HEK293 (cell line): ENCODE measurements around the gene IPO13.

ENCODE experiments used
- CTCF ChIA-PET: fragments of 350-600 bp; formaldehyde crosslinking; extraction: SDS; loops from one replicate; lab custom pipeline; 2021; ENCODE audit warnings: antibody characterized with exemption; lab: Yijun Ruan, JAX
- POLR2A ChIA-PET: fragments of 300-600 bp; formaldehyde crosslinking; extraction: SDS; loops from one replicate; lab custom pipeline; 2020; ENCODE audit warnings: antibody characterized with exemption, inconsistent platforms; lab: Yijun Ruan, JAX
- H3K27ac ChIP-seq: fragments of 200-500 bp; sonication (Bioruptor generic); 2 replicates; pipeline ENCODE4 v1.5.1; 2014; ENCODE audit warnings: low read depth, low read length, control low read depth, inconsistent platforms; ENCODE audit errors: extremely low read depth
- H3K36me3 ChIP-seq, 2 experiments: fragments of 200-500 bp in 1 of 2; sonication (Bioruptor generic) in 1 of 2; 1 replicate in 1 of 2; 2 replicates in 1 of 2; pipeline ENCODE4 v1.5.1; 2014 to 2017; ENCODE audit warnings: inconsistent platforms in 2 of 2, low read length in 2 of 2; ENCODE audit not compliant: control insufficient read depth in 2 of 2, insufficient read depth in 1 of 2
- H3K4me1 ChIP-seq: fragments of 200-500 bp; sonication (Bioruptor generic); 2 replicates; pipeline ENCODE4 v1.5.1; 2014; ENCODE audit warnings: mild to moderate bottlenecking, low read length, inconsistent platforms; ENCODE audit not compliant: control insufficient read depth, insufficient read depth
- H3K4me3 ChIP-seq: 2 replicates; pipeline ENCODE4 v1.5.1; 2011; ENCODE audit warnings: low read depth, mild to moderate bottlenecking, control low read depth, low read length, moderate library complexity
- H3K9me3 ChIP-seq: fragments of 200-500 bp; sonication (Bioruptor generic); 2 replicates; pipeline ENCODE4 v1.5.1; 2014; ENCODE audit warnings: low read depth, low read length, inconsistent platforms; ENCODE audit not compliant: control insufficient read depth, insufficient read depth
- KLF1 ChIP-seq: fragments of 450-650 bp; formaldehyde crosslinking; IDR thresholded peaks from 2 replicates; pipeline ENCODE4 v1.5.1; 2016; ENCODE audit warnings: missing biosample characterization, missing genetic modification characterization
- KLF7 ChIP-seq: fragments of 450-650 bp; formaldehyde crosslinking; IDR thresholded peaks from 2 replicates; pipeline ENCODE4 v1.5.1; 2016; ENCODE audit warnings: missing biosample characterization, missing genetic modification characterization, borderline replicate concordance
- KLF8 ChIP-seq: fragments of 450-650 bp; formaldehyde crosslinking; IDR thresholded peaks from 2 replicates; pipeline ENCODE4 v1.5.1; 2016; ENCODE audit warnings: missing biosample characterization, missing genetic modification characterization
- PRDM2 ChIP-seq: fragments of 450-650 bp; formaldehyde crosslinking; IDR thresholded peaks from 2 replicates; pipeline ENCODE4 v1.5.1; 2016; ENCODE audit warnings: missing biosample characterization, missing genetic modification characterization, borderline replicate concordance
- ZBTB17 ChIP-seq: fragments of 450-650 bp; formaldehyde crosslinking; IDR thresholded peaks from 2 replicates; pipeline ENCODE4 v1.5.1; 2016; ENCODE audit warnings: missing biosample characterization, missing genetic modification characterization
- ZFP3 ChIP-seq: fragments of 450-650 bp; formaldehyde crosslinking; IDR thresholded peaks from 2 replicates; pipeline ENCODE4 v1.5.1; 2016; ENCODE audit warnings: low read depth, missing biosample characterization, missing genetic modification characterization
- ZNF132 ChIP-seq: fragments of 450-650 bp; formaldehyde crosslinking; IDR thresholded peaks from 2 replicates; pipeline ENCODE4 v1.5.1; 2017; ENCODE audit warnings: missing biosample characterization, missing genetic modification characterization, borderline replicate concordance
- ZNF24 ChIP-seq: fragments of 450-650 bp; formaldehyde crosslinking; IDR thresholded peaks from 2 replicates; pipeline ENCODE4 v1.5.1; 2016; ENCODE audit warnings: missing biosample characterization, missing genetic modification characterization
- ZNF266 ChIP-seq: fragments of 450-650 bp; formaldehyde crosslinking; IDR thresholded peaks from 2 replicates; pipeline ENCODE4 v1.5.1; 2016; ENCODE audit warnings: missing biosample characterization, missing genetic modification characterization, low read depth
- ZNF335 ChIP-seq: fragments of 450-650 bp; formaldehyde crosslinking; conservative IDR thresholded peaks from 2 replicates; pipeline ENCODE4 v1.5.1; 2016; ENCODE audit warnings: missing biosample characterization, missing genetic modification characterization
- ZNF341 ChIP-seq: fragments of 450-650 bp; formaldehyde crosslinking; IDR thresholded peaks from 2 replicates; pipeline ENCODE4; 2016; ENCODE audit warnings: low read depth, missing biosample characterization, missing genetic modification characterization
- ZNF416 ChIP-seq: fragments of 450-650 bp; formaldehyde crosslinking; IDR thresholded peaks from 2 replicates; pipeline ENCODE4 v1.5.1; 2016; ENCODE audit warnings: missing biosample characterization, missing genetic modification characterization
- ZNF501 ChIP-seq: fragments of 450-650 bp; formaldehyde crosslinking; IDR thresholded peaks from 2 replicates; pipeline ENCODE4 v1.5.1; 2016; ENCODE audit warnings: missing biosample characterization, missing genetic modification characterization
- ZNF561 ChIP-seq: fragments of 450-650 bp; IDR thresholded peaks from 2 replicates; pipeline ENCODE4 v1.5.1; 2018; ENCODE audit warnings: missing biosample characterization, missing genetic modification characterization, borderline replicate concordance
- ZNF677 ChIP-seq: fragments of 450-650 bp; IDR thresholded peaks from 2 replicates; pipeline ENCODE4 v1.5.0; 2018; ENCODE audit warnings: missing biosample characterization, mild to moderate bottlenecking, missing genetic modification characterization, moderate library complexity
- ZNF701 ChIP-seq: fragments of 450-650 bp; formaldehyde crosslinking; IDR thresholded peaks from 2 replicates; pipeline ENCODE4 v1.5.1; 2016; ENCODE audit warnings: missing biosample characterization, missing genetic modification characterization
- TF ChIP-seq, protein P1 (sequence below): fragments of 450-650 bp; formaldehyde crosslinking; IDR thresholded peaks from 2 replicates; pipeline ENCODE4 v1.5.1; 2016; ENCODE audit warnings: missing biosample characterization, missing genetic modification characterization
- TF ChIP-seq, protein P2 (sequence below): fragments of 450-650 bp; formaldehyde crosslinking; IDR thresholded peaks from 2 replicates; pipeline ENCODE4 v1.5.1; 2017; ENCODE audit warnings: missing biosample characterization, missing genetic modification characterization
- TF ChIP-seq, protein P3 (sequence below): fragments of 450-650 bp; formaldehyde crosslinking; IDR thresholded peaks from 2 replicates; pipeline ENCODE4 v1.5.1; 2016; ENCODE audit warnings: missing biosample characterization, missing genetic modification characterization

The IPO13 gene

GRCh38 chr1:43934101-43934985, 12.4 kb upstream of the IPO13 start (continued):
- TF ChIP-seq, protein P1, sequence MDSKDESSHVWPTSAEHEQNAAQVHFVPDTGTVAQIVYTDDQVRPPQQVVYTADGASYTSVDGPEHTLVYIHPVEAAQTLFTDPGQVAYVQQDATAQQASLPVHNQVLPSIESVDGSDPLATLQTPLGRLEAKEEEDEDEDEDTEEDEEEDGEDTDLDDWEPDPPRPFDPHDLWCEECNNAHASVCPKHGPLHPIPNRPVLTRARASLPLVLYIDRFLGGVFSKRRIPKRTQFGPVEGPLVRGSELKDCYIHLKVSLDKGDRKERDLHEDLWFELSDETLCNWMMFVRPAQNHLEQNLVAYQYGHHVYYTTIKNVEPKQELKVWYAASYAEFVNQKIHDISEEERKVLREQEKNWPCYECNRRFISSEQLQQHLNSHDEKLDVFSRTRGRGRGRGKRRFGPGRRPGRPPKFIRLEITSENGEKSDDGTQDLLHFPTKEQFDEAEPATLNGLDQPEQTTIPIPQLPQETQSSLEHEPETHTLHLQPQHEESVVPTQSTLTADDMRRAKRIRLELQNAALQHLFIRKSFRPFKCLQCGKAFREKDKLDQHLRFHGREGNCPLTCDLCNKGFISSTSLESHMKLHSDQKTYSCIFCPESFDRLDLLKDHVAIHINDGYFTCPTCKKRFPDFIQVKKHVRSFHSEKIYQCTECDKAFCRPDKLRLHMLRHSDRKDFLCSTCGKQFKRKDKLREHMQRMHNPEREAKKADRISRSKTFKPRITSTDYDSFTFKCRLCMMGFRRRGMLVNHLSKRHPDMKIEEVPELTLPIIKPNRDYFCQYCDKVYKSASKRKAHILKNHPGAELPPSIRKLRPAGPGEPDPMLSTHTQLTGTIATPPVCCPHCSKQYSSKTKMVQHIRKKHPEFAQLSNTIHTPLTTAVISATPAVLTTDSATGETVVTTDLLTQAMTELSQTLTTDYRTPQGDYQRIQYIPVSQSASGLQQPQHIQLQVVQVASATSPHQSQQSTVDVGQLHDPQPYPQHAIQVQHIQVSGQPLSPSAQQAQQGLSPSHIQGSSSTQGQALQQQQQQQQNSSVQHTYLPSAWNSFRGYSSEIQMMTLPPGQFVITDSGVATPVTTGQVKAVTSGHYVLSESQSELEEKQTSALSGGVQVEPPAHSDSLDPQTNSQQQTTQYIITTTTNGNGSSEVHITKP (tag by site-specific recombination): peak; percentile 88
- TF ChIP-seq ZNF501 (tag by site-specific recombination) (0 out of 2 replicates have a peak, but pooled peaks have one; percentile 5), ZNF335 (tag by site-specific recombination) (peak; percentile 70), ZNF701 (tag by site-specific recombination) (no peak), ZNF341 (tag by site-specific recombination) (peak; percentile 63)

- ChIA-PET CTCF (interaction anchor here (0.6 to 12.4 kb wide), 90 partner anchors 9 to 718 kb away, joined by 3 to 555 read pairs (median 4); partner anchors contain the start of genes DPH2, IPO13, KDM4A and SLC6A9), POLR2A (interaction anchor here (1.0 to 1.5 kb wide), 6 partner anchors 11 to 284 kb away, joined by 4 to 17 read pairs (median 6); partner anchors contain the start of genes IPO13 and KDM4A)
- peaks cover 0 to 9% of the 10 kb centered on the region in 2 experiments; a peak in 1 of 3 replicates for H3K36me3 ChIP-seq
- H3K9me3 ChIP-seq: no peaks in the 10 kb centered on the region
- peaks cover 3% of the 10 kb centered on the region; the same call in 1 of the 2 replicates for H3K4me1 ChIP-seq
- no peak overlapping the region for H3K4me3 ChIP-seq
- H3K27ac ChIP-seq: no peak overlapping the region
- TF ChIP-seq ZNF266 (tag by site-specific recombination) (no peak), ZFP3 (tag by site-specific recombination) (no peak), PRDM2 (tag by site-specific recombination) (no peak), ZNF561 (tag by site-specific recombination) (no peak), ZNF24 (tag by site-specific recombination) (no peak), ZNF416 (no peak), ZBTB17 (tag by site-specific recombination) (no peak), ZNF341 (tag by site-specific recombination) (no peak), ZNF677 (tag by site-specific recombination) (no peak), KLF7 (tag by site-specific recombination) (no peak), KLF1 (tag by site-specific recombination) (no peak), KLF8 (tag by site-specific recombination) (no peak), ZNF132 (tag by site-specific recombination) (no peak)
- TF ChIP-seq, protein P2, sequence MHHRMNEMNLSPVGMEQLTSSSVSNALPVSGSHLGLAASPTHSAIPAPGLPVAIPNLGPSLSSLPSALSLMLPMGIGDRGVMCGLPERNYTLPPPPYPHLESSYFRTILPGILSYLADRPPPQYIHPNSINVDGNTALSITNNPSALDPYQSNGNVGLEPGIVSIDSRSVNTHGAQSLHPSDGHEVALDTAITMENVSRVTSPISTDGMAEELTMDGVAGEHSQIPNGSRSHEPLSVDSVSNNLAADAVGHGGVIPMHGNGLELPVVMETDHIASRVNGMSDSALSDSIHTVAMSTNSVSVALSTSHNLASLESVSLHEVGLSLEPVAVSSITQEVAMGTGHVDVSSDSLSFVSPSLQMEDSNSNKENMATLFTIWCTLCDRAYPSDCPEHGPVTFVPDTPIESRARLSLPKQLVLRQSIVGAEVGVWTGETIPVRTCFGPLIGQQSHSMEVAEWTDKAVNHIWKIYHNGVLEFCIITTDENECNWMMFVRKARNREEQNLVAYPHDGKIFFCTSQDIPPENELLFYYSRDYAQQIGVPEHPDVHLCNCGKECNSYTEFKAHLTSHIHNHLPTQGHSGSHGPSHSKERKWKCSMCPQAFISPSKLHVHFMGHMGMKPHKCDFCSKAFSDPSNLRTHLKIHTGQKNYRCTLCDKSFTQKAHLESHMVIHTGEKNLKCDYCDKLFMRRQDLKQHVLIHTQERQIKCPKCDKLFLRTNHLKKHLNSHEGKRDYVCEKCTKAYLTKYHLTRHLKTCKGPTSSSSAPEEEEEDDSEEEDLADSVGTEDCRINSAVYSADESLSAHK (tag by site-specific recombination): no peak
- TF ChIP-seq, protein P3, sequence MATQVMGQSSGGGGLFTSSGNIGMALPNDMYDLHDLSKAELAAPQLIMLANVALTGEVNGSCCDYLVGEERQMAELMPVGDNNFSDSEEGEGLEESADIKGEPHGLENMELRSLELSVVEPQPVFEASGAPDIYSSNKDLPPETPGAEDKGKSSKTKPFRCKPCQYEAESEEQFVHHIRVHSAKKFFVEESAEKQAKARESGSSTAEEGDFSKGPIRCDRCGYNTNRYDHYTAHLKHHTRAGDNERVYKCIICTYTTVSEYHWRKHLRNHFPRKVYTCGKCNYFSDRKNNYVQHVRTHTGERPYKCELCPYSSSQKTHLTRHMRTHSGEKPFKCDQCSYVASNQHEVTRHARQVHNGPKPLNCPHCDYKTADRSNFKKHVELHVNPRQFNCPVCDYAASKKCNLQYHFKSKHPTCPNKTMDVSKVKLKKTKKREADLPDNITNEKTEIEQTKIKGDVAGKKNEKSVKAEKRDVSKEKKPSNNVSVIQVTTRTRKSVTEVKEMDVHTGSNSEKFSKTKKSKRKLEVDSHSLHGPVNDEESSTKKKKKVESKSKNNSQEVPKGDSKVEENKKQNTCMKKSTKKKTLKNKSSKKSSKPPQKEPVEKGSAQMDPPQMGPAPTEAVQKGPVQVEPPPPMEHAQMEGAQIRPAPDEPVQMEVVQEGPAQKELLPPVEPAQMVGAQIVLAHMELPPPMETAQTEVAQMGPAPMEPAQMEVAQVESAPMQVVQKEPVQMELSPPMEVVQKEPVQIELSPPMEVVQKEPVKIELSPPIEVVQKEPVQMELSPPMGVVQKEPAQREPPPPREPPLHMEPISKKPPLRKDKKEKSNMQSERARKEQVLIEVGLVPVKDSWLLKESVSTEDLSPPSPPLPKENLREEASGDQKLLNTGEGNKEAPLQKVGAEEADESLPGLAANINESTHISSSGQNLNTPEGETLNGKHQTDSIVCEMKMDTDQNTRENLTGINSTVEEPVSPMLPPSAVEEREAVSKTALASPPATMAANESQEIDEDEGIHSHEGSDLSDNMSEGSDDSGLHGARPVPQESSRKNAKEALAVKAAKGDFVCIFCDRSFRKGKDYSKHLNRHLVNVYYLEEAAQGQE (tag by site-specific recombination): no peak
Measured at GRCh38 chr1:43934986-43935324, 11.8 kb upstream of the IPO13 start.
